Endothelial cell of umbilical vein (primary cell): ENCODE measurements around the gene ACTG2. TPM values are rescaled to one million over a fixed set of nuclear protein-coding genes. Genes with fewer than 3 reads are reported as not detected.

ENCODE experiments used
- BruUV-seq: library from RNA; stranded (reverse); fragments of 400-500 nt; replicated peaks from 2 replicates; lab custom pipeline; 2021; lab: Mats Ljungman, UMichigan
- CTCF ChIA-PET: fragments of 300-600, 350-600 bp; sonication (Branson Sonifier 250); formaldehyde crosslinking; loops from one replicate; lab custom pipeline; 2021; ENCODE audit warnings: antibody characterized with exemption, inconsistent platforms; lab: Charles Lee
- POLR2A ChIA-PET: fragments of 300-600, 350-600 bp; sonication (Branson Sonifier 250); formaldehyde crosslinking; loops from one replicate; lab custom pipeline; 2021; ENCODE audit warnings: antibody characterized with exemption, inconsistent platforms; lab: Charles Lee
- DNase-seq: peaks from one replicate; pipeline ENCODE4 v3.0.0-alpha.2; 2011; ENCODE audit warnings: low read depth, low spot score
- FAIRE-seq: peaks from 2 replicates; lab custom pipeline; 2011; peaks lifted over from hg19 to GRCh38; lab: Jason Lieb, UNC
- H2AFZ ChIP-seq: 2 replicates; pipeline ENCODE4 v1.6.0; 2012; ENCODE audit warnings: low read depth, low read length, control low read depth, inconsistent platforms
- H3K27ac ChIP-seq: 2 replicates; pipeline ENCODE4 v1.5.1; 2011; ENCODE audit warnings: low read depth, mild to moderate bottlenecking, control low read depth, low read length, moderate library complexity; ENCODE audit not compliant: insufficient read depth
- H3K27me3 ChIP-seq, 2 experiments: 2 replicates each; pipeline versions ENCODE4 v1.6.0 to v1.6.1; 2011; ENCODE audit warnings: low read length in 2 of 2, mixed read lengths in 1 of 2; ENCODE audit not compliant: control insufficient read depth in 2 of 2, insufficient read depth in 2 of 2
- H3K36me3 ChIP-seq, 2 experiments: 2 replicates in 1 of 2; 3 replicates in 1 of 2; pipeline ENCODE4 v1.5.1; 2011; ENCODE audit warnings: low read length in 2 of 2, mild to moderate bottlenecking in 1 of 2, moderate library complexity in 1 of 2; ENCODE audit not compliant: control insufficient read depth in 2 of 2, insufficient read depth in 2 of 2; ENCODE audit errors: extremely low read depth in 1 of 2
- H3K4me1 ChIP-seq: 3 replicates; pipeline ENCODE4 v1.5.1; 2011; ENCODE audit warnings: mild to moderate bottlenecking, low read length; ENCODE audit not compliant: control insufficient read depth, insufficient read depth; ENCODE audit errors: extremely low read depth
- H3K4me2 ChIP-seq: 2 replicates; pipeline ENCODE4 v1.6.1; 2011; ENCODE audit warnings: low read length, control low read depth, mixed read lengths; ENCODE audit not compliant: insufficient read depth
- H3K4me3 ChIP-seq, 3 experiments: fragments of 200-600 bp in 1 of 3; sonication (generic), shearing (Covaris generic) in 1 of 3; replicated peaks in 1 of 3; 2 replicates each; pipeline ENCODE4 v1.5.1; 2011 to 2016; ENCODE audit warnings: control low read depth in 3 of 3, low read length in 3 of 3, mild to moderate bottlenecking in 2 of 3, inconsistent platforms in 1 of 3, low read depth in 1 of 3, moderate library complexity in 1 of 3; ENCODE audit not compliant: insufficient read depth in 1 of 3
- H3K79me2 ChIP-seq: 2 replicates; pipeline ENCODE4 v1.6.0; 2012; ENCODE audit warnings: low read length, inconsistent platforms; ENCODE audit not compliant: control insufficient read depth, insufficient read depth
- H3K9ac ChIP-seq: replicated peaks from 2 replicates; pipeline ENCODE3; 2011; ENCODE audit warnings: low read length, control low read depth; ENCODE audit not compliant: insufficient read depth; ENCODE audit errors: extremely low read depth
- H3K9me1 ChIP-seq: replicated peaks from 3 replicates; pipeline ENCODE4 v1.6.0; 2011; ENCODE audit warnings: mild to moderate bottlenecking, low read length; ENCODE audit not compliant: control insufficient read depth, insufficient read depth; ENCODE audit errors: extremely low read depth
- H3K9me3 ChIP-seq: replicated peaks from 2 replicates; pipeline ENCODE4 v1.5.1; 2012; ENCODE audit warnings: low read length, inconsistent platforms; ENCODE audit not compliant: control insufficient read depth, insufficient read depth
- H4K20me1 ChIP-seq: replicated peaks from 2 replicates; pipeline ENCODE3; 2011; ENCODE audit warnings: mild to moderate bottlenecking, low read length; ENCODE audit not compliant: control insufficient read depth, insufficient read depth; ENCODE audit errors: extremely low read depth
- EZH2 ChIP-seq: IDR thresholded peaks from 2 replicates; pipeline ENCODE4 v1.6.1; 2012; ENCODE audit warnings: borderline replicate concordance, low read depth, mild to moderate bottlenecking, moderate library complexity, low read length, inconsistent platforms; ENCODE audit not compliant: severe bottlenecking
- FOS ChIP-seq: IDR thresholded peaks from 2 replicates; pipeline ENCODE4 v1.6.1; 2011; ENCODE audit warnings: mild to moderate bottlenecking, low read length, moderate library complexity, borderline replicate concordance; ENCODE audit not compliant: insufficient read depth
- GATA2 ChIP-seq: IDR thresholded peaks from 2 replicates; pipeline ENCODE4 v1.7.0; 2011; ENCODE audit warnings: low read depth, mild to moderate bottlenecking, moderate library complexity, mixed read lengths, low read length; ENCODE audit not compliant: insufficient read length, insufficient read depth
- JUN ChIP-seq: IDR thresholded peaks from 2 replicates; pipeline ENCODE4 v1.6.1; 2011; ENCODE audit warnings: borderline replicate concordance, low read depth; ENCODE audit not compliant: insufficient read length, insufficient read depth
- MYC ChIP-seq: IDR thresholded peaks from one replicate; pipeline ENCODE4 v1.6.1; 2011; ENCODE audit warnings: mild to moderate bottlenecking, low read depth, low read length
- POLR2AphosphoS5 ChIP-seq: IDR thresholded peaks from 2 replicates; pipeline ENCODE4 v1.6.1; 2012; ENCODE audit warnings: low read depth, mild to moderate bottlenecking, control low read depth, low read length, moderate library complexity; ENCODE audit not compliant: insufficient read depth
- dilution Hi-C: fragments of 300-500 bp; cut with MboI; formaldehyde crosslinking; loops from one replicate; pipeline ENCODE4 v1.15.0; 2019; ENCODE audit warnings: low sequenced_read_pairs; ENCODE audit not compliant: extremely low pct_ligation_motif_present
- intact Hi-C: fragments of 100-400 bp; cut with micrococcal nuclease; formaldehyde crosslinking; loops from one replicate; pipeline ENCODE4 v1.10.0; 2022
- polyA plus RNA-seq, 4 experiments: library from polyadenylated mRNA; depleted of rRNA in 3 of 4; stranded (reverse) in 3 of 4; unstranded in 1 of 4; fragments of >200 nt; gene quantifications; 2 replicates each; pipeline versions ENCODE4 v1.2.1 to v1.2.3, GENCODE V29; 2011 to 2012; ENCODE audit warnings: missing spikeins in 1 of 4
- total RNA-seq: library from RNA; stranded (reverse); gene quantifications from 2 replicates; pipeline ENCODE4 v1.2.3, GENCODE V29; 2021
- TF ChIP-seq, protein P1 (sequence below), 2 donors: IDR thresholded peaks; 1 replicate in 1 of 2; 2 replicates in 1 of 2; pipeline ENCODE4 v1.5.1; 2011; ENCODE audit warnings: low read length in 2 of 2, mild to moderate bottlenecking in 2 of 2, moderate library complexity in 2 of 2, control low read depth in 1 of 2, inconsistent platforms in 1 of 2, low read depth in 1 of 2; ENCODE audit not compliant: insufficient read depth in 1 of 2; ENCODE audit errors: extremely low read depth in 1 of 2

Gene ACTG2
- total and polyA plus RNA-seq, 2 donors (not counting 3 experiments of a cell fraction or from before 2014, with no cell fraction given): not detected

DNA sequence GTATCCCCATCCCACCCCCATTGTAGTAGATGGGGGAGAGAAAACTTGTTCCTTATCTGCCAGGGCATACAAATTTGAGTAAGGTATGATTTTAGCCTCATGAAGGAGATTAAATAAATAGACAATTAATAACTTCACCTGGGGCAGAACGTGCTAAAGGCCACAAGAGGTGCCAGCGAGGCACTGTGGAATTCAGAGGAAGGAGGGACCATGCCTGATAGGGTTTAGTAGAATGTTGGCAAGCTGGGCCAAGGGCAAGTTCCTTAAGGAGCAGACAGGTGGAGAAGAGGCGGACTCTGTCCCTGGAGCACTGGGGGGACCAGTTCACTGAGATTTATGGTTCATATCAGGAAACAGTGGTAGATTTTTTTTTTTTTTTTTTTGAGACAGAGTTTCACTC lies 41.5 kb upstream of the ACTG2 start:
- H3K4me2 ChIP-seq: no peak overlapping the region
- no peaks in the 10 kb centered on the region for H3K9me3 ChIP-seq
- BruUV-seq: no TSS peak
- dilution Hi-C loops (no loop called here), intact Hi-C loops (no loop called here)
- POLR2A ChIA-PET: interaction anchor here (0.7 kb wide), 1 partner anchor 137 kb away, joined by 3 read pairs; no protein-coding TSS in a partner anchor
- H3K9ac ChIP-seq: no peak overlapping the region
- CTCF ChIA-PET: no interaction called here
- DNase-seq (no peak), FAIRE-seq (no peak)
- H3K79me2 ChIP-seq: no peaks in the 10 kb centered on the region
- TF ChIP-seq, protein P1, sequence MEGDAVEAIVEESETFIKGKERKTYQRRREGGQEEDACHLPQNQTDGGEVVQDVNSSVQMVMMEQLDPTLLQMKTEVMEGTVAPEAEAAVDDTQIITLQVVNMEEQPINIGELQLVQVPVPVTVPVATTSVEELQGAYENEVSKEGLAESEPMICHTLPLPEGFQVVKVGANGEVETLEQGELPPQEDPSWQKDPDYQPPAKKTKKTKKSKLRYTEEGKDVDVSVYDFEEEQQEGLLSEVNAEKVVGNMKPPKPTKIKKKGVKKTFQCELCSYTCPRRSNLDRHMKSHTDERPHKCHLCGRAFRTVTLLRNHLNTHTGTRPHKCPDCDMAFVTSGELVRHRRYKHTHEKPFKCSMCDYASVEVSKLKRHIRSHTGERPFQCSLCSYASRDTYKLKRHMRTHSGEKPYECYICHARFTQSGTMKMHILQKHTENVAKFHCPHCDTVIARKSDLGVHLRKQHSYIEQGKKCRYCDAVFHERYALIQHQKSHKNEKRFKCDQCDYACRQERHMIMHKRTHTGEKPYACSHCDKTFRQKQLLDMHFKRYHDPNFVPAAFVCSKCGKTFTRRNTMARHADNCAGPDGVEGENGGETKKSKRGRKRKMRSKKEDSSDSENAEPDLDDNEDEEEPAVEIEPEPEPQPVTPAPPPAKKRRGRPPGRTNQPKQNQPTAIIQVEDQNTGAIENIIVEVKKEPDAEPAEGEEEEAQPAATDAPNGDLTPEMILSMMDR (IDR thresholded peaks at IDR 0.05; ENCODE audit: extremely low read depth in 1 of 2, insufficient read depth in 1 of 2, low read depth in 1 of 2, low read length in 2 of 2): peak; percentile 9 to 25
- TF ChIP-seq EZH2: no peak
- no peak overlapping the region for H3K27ac ChIP-seq
- no peak overlapping the region for H2AFZ ChIP-seq
- no peaks in the 10 kb centered on the region for H3K9me1 ChIP-seq
- no peak overlapping the region for H3K4me3 ChIP-seq
- peaks cover 9% of the 10 kb centered on the region for H3K4me1 ChIP-seq
- H4K20me1 ChIP-seq: no peaks in the 10 kb centered on the region
- no peaks in the 10 kb centered on the region for H3K27me3 ChIP-seq
- H3K36me3 ChIP-seq: peaks cover 0 to 15% of the 10 kb centered on the region in 2 experiments

DNA sequence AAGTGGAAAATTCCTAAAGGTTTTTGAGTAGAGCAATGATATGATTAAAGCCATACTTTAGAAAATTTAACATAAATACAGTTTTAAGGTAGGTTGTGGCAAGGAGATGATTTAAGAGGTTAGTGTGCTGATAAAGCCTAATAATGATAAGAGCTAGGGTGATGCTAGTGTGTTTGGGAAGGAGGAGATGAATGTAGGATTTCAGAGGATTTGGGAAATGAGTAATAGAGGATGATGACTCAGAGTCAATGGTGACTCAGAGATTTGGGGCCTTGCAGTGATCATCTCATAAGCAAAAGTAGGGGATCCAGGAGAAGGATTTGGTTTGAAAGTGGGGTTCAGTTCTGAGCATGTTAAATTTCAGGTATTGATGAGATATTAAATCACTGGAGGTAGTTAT lies 40.8 kb upstream of the ACTG2 start:
- intact Hi-C loops: loop anchor here (1.0 kb wide), 1 partner anchor 24 kb away; the partner anchor contains the start of gene STAMBP
- POLR2A ChIA-PET: interaction anchor here (0.7 kb wide), 1 partner anchor 136 kb away, joined by 3 read pairs; no protein-coding TSS in a partner anchor

More for the DNA sequence above, 40.8 kb upstream of the ACTG2 start:
- H3K9me1 ChIP-seq: no peaks in the 10 kb centered on the region
- H3K9ac ChIP-seq: no peak overlapping the region
- no peaks in the 10 kb centered on the region for H3K79me2 ChIP-seq
- peak; percentile 94 for TF ChIP-seq JUN
- no peak for TF ChIP-seq MYC
- TF ChIP-seq, protein P1 (IDR thresholded peaks at IDR 0.05; ENCODE audit: extremely low read depth in 1 of 2, insufficient read depth in 1 of 2, low read depth in 1 of 2, low read length in 2 of 2): no peak
- peak; percentile 71 for TF ChIP-seq GATA2
- peak; percentile 25 for TF ChIP-seq POLR2AphosphoS5
- peak; percentile 99 for TF ChIP-seq FOS
- peaks cover 9% of the 10 kb centered on the region for H3K4me1 ChIP-seq
- H4K20me1 ChIP-seq: no peaks in the 10 kb centered on the region
- peak overlapping the region; percentile 24 for H3K27ac ChIP-seq
- H3K9me3 ChIP-seq: no peaks in the 10 kb centered on the region
- H3K4me2 ChIP-seq: peak overlapping the region; percentile 43
- H2AFZ ChIP-seq: no peak overlapping the region
- DNase-seq: peak; percentile 75
- H3K36me3 ChIP-seq: peaks cover 0 to 20% of the 10 kb centered on the region in 2 experiments
- no peak overlapping the region for H3K4me3 ChIP-seq
- dilution Hi-C loops: no loop called here
- no TSS peak for BruUV-seq
- CTCF ChIA-PET: interaction anchor here (0.7 to 1.2 kb wide), 2 partner anchors 13 to 299 kb away, joined by 3 to 4 read pairs; no protein-coding TSS in a partner anchor
- peak; percentile 76 for FAIRE-seq
- H3K27me3 ChIP-seq: no peaks in the 10 kb centered on the region
